ENCODE measurements around the gene ZNF256. TPM values are rescaled to one million over a fixed set of nuclear protein-coding genes. Genes with fewer than 3 reads are reported as not detected.
"Not testable (repeated sequence)": the region's sequence is repeated elsewhere in the genome, so short reads cannot be mapped to it uniquely, and the experiment has no call there.

ZNF256 gene
- total and polyA plus RNA-seq, 2 donors from 2014 or later = 3.7 to 9.3 TPM

GRCh38 chr19:57927587-57927986 is 19.9 kb downstream of the ZNF256 start:
- no peak for TF ChIP-seq CTCF (IDR thresholded peaks at IDR 0.05; ENCODE audit: borderline replicate concordance, extremely low read depth, insufficient read depth)
- Histone ChIP-seq H3K9ac (ENCODE audit: low read length in 3 of 3) (no peak overlapping the region), H3K4me3 (ENCODE audit: low read length in 3 of 3) (no peak overlapping the region), H3K9me3 (ENCODE audit: control insufficient read depth in 2 of 3, insufficient read depth in 1 of 3, low read length in 3 of 3) (peaks cover 7 to 23% (median 13%) of the 10 kb centered on the region in 3 donors), H3K36me3 (ENCODE audit: control insufficient read depth in 2 of 3, insufficient read depth in 3 of 3, low read length in 3 of 3) (peaks cover 21 to 33% (median 25%) of the 10 kb centered on the region in 3 donors), H3K27ac (ENCODE audit: low read depth in 2 of 2, low read length in 2 of 2) (no peak overlapping the region), H3K4me1 (ENCODE audit: control insufficient read depth in 2 of 3, insufficient read depth in 2 of 3, low read depth in 1 of 3, low read length in 3 of 3) (no peaks in the 10 kb centered on the region), H3K27me3 (ENCODE audit: control insufficient read depth, insufficient read depth, low read length) (no peaks in the 10 kb centered on the region)
- FAIRE-seq = no peak
- DNase-seq = no peak
- intact Hi-C loops (cut with DNase I) = no loop called here

- peak; percentile 92 to 98 (median 95) for DNase-seq
- peak within 1 kb of the TSS; percentile 86 to 90 (median 87) for H3K4me3 ChIP-seq (ENCODE audit: low read length in 3 of 3)
- peak within 1 kb of the TSS; percentile 74 to 90 (median 81) for H3K9ac ChIP-seq (ENCODE audit: low read length in 3 of 3)
- H3K27me3 ChIP-seq (ENCODE audit: control insufficient read depth, insufficient read depth, low read length); intact Hi-C loops (cut with DNase I); H3K36me3 ChIP-seq (ENCODE audit: control insufficient read depth in 2 of 3, insufficient read depth in 3 of 3, low read length in 3 of 3); H3K9me3 ChIP-seq (ENCODE audit: control insufficient read depth in 2 of 3, insufficient read depth in 1 of 3, low read length in 3 of 3): not testable (repeated sequence)
- peaks cover 0 to 12% (median 6%) of the 10 kb centered on the region in 3 donors for H3K4me1 ChIP-seq (ENCODE audit: control insufficient read depth in 2 of 3, insufficient read depth in 2 of 3, low read depth in 1 of 3, low read length in 3 of 3)
- peak; percentile 77 for FAIRE-seq
- H3K27ac ChIP-seq (ENCODE audit: low read depth in 2 of 2, low read length in 2 of 2) = peak within 1 kb of the TSS in 1 of 2 donors; percentile 32
- peak; percentile 17 for TF ChIP-seq CTCF (IDR thresholded peaks at IDR 0.05; ENCODE audit: borderline replicate concordance, extremely low read depth, insufficient read depth)
Observed at GRCh38 chr19:57916168-57916995, 31.1 kb downstream of the ZNF256 start, which contains the start of gene ZNF417. Gene ZNF417, minus strand, starts transcription at chr19:57916592. Its CDS starts 181 bp downstream, at chr19:57916411.

- intact Hi-C loops (cut with DNase I) = no loop called here
- H3K9me3 ChIP-seq (ENCODE audit: control insufficient read depth in 2 of 3, insufficient read depth in 1 of 3, low read length in 3 of 3) = no peaks in the 10 kb centered on the region
Observed at GRCh38 chr19:57914531-57914930, 33.0 kb downstream of the ZNF256 start.

More at GRCh38 chr19:57914531-57914930, 33.0 kb downstream of the ZNF256 start:
- H3K36me3 ChIP-seq (ENCODE audit: control insufficient read depth in 2 of 3, insufficient read depth in 3 of 3, low read length in 3 of 3) = peaks cover 0 to 7% (median 3%) of the 10 kb centered on the region in 3 donors
- H3K4me1 ChIP-seq (ENCODE audit: control insufficient read depth in 2 of 3, insufficient read depth in 2 of 3, low read depth in 1 of 3, low read length in 3 of 3) = peaks cover 0 to 12% (median 6%) of the 10 kb centered on the region in 3 donors
- H3K27me3 ChIP-seq (ENCODE audit: control insufficient read depth, insufficient read depth, low read length) = no peaks in the 10 kb centered on the region
- H3K27ac ChIP-seq (ENCODE audit: low read depth in 2 of 2, low read length in 2 of 2) = no peak overlapping the region
- no peak overlapping the region for H3K9ac ChIP-seq (ENCODE audit: low read length in 3 of 3)
- DNase-seq = no peak
- FAIRE-seq = no peak
- no peak for TF ChIP-seq CTCF (IDR thresholded peaks at IDR 0.05; ENCODE audit: borderline replicate concordance, extremely low read depth, insufficient read depth)
- H3K4me3 ChIP-seq (ENCODE audit: low read length in 3 of 3) = no peak overlapping the region
